Measurements from ENCODE around the gene IBTK.
"Not testable (repeated sequence)": the region's sequence is repeated elsewhere in the genome, so short reads cannot be mapped to it uniquely, and the experiment has no call there.

IBTK gene, protein sequence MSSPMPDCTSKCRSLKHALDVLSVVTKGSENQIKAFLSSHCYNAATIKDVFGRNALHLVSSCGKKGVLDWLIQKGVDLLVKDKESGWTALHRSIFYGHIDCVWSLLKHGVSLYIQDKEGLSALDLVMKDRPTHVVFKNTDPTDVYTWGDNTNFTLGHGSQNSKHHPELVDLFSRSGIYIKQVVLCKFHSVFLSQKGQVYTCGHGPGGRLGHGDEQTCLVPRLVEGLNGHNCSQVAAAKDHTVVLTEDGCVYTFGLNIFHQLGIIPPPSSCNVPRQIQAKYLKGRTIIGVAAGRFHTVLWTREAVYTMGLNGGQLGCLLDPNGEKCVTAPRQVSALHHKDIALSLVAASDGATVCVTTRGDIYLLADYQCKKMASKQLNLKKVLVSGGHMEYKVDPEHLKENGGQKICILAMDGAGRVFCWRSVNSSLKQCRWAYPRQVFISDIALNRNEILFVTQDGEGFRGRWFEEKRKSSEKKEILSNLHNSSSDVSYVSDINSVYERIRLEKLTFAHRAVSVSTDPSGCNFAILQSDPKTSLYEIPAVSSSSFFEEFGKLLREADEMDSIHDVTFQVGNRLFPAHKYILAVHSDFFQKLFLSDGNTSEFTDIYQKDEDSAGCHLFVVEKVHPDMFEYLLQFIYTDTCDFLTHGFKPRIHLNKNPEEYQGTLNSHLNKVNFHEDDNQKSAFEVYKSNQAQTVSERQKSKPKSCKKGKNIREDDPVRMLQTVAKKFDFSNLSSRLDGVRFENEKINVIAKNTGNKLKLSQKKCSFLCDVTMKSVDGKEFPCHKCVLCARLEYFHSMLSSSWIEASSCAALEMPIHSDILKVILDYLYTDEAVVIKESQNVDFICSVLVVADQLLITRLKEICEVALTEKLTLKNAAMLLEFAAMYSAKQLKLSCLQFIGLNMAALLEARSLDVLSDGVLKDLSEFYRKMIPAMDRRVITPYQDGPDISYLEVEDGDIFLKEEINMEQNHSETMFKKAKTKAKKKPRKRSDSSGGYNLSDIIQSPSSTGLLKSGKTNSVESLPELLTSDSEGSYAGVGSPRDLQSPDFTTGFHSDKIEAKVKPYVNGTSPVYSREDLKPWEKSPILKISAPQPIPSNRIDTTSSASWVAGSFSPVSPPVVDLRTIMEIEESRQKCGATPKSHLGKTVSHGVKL (N-terminal part only)

DNA sequence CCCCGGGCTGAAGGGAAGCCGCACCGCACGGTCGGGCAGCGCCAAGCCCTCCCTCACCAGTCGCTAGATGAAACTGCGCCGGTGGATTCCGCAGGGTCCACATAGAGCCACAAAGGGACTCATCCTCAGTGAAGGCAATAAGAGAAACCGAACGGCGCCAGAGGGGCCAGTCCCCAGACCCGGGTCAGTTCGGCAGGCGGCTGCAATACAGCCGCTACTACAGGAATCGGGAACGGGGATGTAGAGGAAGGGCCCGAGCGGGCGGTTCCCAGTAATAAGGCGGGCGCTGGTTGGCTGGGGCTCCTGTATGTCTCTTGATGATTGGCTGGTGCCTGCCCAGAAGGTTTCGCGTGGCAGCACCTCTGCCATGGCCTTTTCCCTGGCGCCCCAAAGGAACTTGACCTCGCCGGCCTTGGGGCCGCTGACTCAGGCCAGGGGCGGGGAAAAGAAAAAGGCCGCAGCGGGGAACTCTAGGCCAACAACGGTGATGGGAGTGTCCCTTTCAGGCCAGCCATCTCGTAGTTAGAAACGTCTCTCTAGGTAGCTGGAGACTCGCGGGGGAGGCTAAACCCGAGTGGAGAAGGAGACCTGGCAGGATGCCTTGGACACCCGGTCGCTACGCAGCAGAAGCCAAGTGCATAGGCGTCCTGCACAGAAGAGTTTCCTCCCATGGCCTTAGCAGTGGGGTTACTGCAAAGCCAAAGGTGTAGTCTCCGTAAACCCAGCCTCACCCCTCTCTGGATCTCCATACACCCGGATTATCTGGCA, at the start of gene IBTK:
Gene IBTK, minus strand, starts transcription at position 240 of the 768 bp plus-strand sequence. CDS start 7,258 bp downstream, outside the sequence.
- Histone ChIP-seq H3K27ac (peak within 1 kb of the TSS; percentile 81 to 93 (median 88)), H3K36me3 (peaks cover 0 to 10% (median 0%) of the 10 kb centered on the region in 11 experiments; a peak in 4 of 22 replicates), H3K9me3 (replicated peaks in 1 of 11) (peaks cover 0 to 1% (median 0%) of the 10 kb centered on the region in 11 experiments; a peak in 1 of 22 replicates), H3K4me1 (peaks cover 0 to 35% (median 15%) of the 10 kb centered on the region in 10 experiments; a peak in 13 of 20 replicates), H4K20me1 (peaks cover 0 to 8% (median 0%) of the 10 kb centered on the region in 11 experiments; a peak in 3 of 22 replicates), H3K27me3 (no peaks in the 10 kb centered on the region), H3K9ac (peak within 1 kb of the TSS; percentile 86 to 94 (median 89)), H3K4me3 (peak within 1 kb of the TSS; percentile 71 to 79 (median 74)), H3K4me2 (peak within 1 kb of the TSS; percentile 70 to 87 (median 75))
- TF ChIP-seq Cebpa-rat (IDR thresholded peaks at IDR 0.05), result no peak

DNA sequence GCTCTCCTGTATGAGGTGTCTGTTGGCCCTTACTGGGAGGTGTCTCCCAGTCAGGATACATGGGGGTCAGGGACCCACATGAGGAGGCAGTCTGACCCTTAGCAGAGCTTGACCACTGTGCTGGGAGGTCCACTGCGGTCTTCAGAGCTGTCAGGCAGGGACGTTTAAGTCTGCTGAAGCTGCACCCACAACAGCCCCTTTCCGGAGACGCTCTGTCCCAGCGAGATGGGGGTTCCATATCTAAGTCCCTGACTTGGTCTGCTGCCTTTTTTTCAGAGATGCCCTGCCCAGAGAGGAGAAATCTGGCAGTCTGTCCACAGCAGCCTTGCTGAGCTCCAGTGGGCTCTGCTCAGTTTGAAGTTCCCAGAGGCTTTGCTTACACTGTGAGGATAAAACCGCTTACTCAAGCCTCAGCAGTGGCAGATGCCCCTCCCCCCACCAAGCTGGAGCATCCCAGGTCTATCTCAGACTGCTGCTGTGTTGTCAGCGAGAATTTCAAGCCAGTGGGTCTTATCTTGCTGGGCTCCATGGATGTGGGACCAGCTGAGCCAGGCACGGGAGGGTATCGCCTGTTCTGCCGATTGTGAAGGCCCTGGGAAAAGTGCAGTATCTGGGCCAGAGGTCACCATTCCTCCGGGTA, 36.3 kb upstream of the IBTK start:
- Histone ChIP-seq H3K4me1 (peaks cover 0 to 7% (median 0%) of the 10 kb centered on the region in 10 experiments; a peak in 3 of 20 replicates), H3K4me3 (no peak overlapping the region), H4K20me1 (no peaks in the 10 kb centered on the region)

DNA sequence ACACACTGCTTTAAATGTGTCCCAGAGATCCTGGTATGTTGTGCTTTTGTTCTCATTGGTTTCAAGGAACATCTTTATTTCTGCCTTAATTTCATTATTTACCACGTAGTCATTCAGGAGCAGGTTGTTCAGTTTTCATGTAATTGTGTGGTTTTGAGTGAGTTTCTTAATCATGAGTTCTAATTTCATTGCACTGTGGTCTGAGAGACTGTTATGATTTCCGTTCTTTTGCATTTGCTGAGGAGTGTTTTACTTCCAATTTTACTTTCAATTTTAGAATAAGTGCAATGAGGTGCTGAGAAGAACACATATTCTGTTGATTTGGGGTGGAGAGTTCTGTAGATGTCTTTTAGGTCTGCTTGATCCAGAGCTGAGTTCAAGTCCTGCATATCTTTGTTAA, 34.0 kb upstream of the IBTK start:
- not testable (repeated sequence) for H3K36me3 ChIP-seq; H3K9me3 ChIP-seq (replicated peaks in 1 of 11); H3K4me1 ChIP-seq; H3K27ac ChIP-seq; H4K20me1 ChIP-seq; H3K9ac ChIP-seq; H3K27me3 ChIP-seq; H3K4me2 ChIP-seq; H3K4me3 ChIP-seq

More for the DNA sequence above, 36.3 kb upstream of the IBTK start:
- no peaks in the 10 kb centered on the region for H3K36me3 ChIP-seq
- no peaks in the 10 kb centered on the region for H3K27me3 ChIP-seq
- H3K4me2 ChIP-seq, result no peak overlapping the region
- H3K27ac ChIP-seq, result no peak overlapping the region
- no peaks in the 10 kb centered on the region for H3K9me3 ChIP-seq (replicated peaks in 1 of 11)
- no peak for TF ChIP-seq Cebpa-rat (IDR thresholded peaks at IDR 0.05)
- no peak overlapping the region for H3K9ac ChIP-seq

DNA sequence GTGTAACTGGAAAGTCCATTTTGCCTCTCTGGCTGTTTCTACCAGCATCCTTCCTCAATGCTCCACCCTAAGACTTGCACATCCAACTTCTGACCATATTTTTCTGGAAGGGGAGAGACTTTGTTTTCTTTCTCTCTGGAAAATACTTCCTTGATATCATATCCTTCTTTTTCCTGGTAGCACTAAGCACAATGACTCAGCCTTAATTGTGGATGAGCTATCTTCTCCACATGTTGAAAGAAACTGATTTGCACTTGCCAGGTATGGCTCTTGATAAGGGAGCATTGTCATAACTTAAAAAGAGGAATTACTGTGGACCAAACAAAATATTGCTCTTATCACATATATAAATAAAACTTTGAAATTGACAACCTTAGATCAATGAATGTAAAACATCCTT, 30.1 kb upstream of the IBTK start:
- no peak overlapping the region for H3K9ac ChIP-seq
- no peaks in the 10 kb centered on the region for H3K36me3 ChIP-seq
- no peaks in the 10 kb centered on the region for H3K27me3 ChIP-seq
- TF ChIP-seq Cebpa-rat (IDR thresholded peaks at IDR 0.05), result no peak
- H3K9me3 ChIP-seq (replicated peaks in 1 of 11), result no peaks in the 10 kb centered on the region
- no peak overlapping the region for H3K27ac ChIP-seq
- H4K20me1 ChIP-seq, result no peaks in the 10 kb centered on the region
- no peak overlapping the region for H3K4me3 ChIP-seq
- H3K4me2 ChIP-seq, result no peak overlapping the region
- H3K4me1 ChIP-seq, result no peaks in the 10 kb centered on the region

DNA sequence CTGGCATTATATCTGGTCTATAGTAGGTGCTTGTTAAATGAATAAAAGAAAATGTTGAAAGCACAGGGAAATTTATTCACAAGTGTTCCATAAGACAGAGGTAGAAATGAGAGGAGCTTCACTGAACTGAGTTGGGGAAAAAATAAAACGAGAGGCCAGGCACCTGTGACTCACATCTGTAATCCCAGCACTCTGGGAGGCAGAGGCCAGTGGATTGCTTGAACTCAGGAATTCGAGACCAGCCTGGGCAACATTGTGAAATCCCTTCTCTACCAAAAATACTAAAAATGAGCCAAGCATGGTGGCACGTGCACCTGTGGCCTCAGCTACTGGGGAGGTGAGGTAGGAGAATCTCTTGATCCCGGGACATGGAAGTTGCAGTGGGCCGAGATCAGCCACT, 28.1 kb upstream of the IBTK start:
- Histone ChIP-seq H3K27me3 (no peaks in the 10 kb centered on the region), H3K36me3 (no peaks in the 10 kb centered on the region), H4K20me1 (no peaks in the 10 kb centered on the region), H3K4me3 (no peak overlapping the region), H3K4me1 (no peaks in the 10 kb centered on the region), H3K4me2 (no peak overlapping the region), H3K9ac (no peak overlapping the region), H3K27ac (no peak overlapping the region), H3K9me3 (replicated peaks in 1 of 11) (no peaks in the 10 kb centered on the region)
- no peak for TF ChIP-seq Cebpa-rat (IDR thresholded peaks at IDR 0.05)

DNA sequence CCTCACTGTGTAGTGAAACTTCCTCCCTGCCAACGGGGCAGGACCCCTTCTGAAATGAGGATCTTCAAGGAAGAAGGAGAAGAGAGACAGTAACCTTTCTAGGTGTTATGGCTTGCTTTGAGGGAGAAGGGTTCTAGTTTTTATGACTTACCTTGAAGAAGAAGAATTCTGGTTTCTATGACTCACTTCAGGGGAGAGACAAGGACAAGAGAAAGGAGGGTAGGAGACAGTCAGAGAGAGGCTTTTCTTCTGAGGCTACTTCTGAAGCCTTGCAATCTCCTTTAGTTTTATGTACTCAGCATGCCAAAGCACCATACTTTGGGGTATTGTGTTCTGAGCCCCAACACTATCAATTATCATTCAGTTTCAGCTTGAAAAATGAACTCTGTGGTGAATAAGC, 25.8 kb upstream of the IBTK start:
- Histone ChIP-seq H3K27ac (no peak overlapping the region), H3K9me3 (replicated peaks in 1 of 11) (no peaks in the 10 kb centered on the region), H3K4me1 (no peaks in the 10 kb centered on the region), H4K20me1 (no peaks in the 10 kb centered on the region), H3K4me3 (no peak overlapping the region), H3K36me3 (no peaks in the 10 kb centered on the region), H3K4me2 (no peak overlapping the region), H3K27me3 (no peaks in the 10 kb centered on the region), H3K9ac (no peak overlapping the region)
- no peak for TF ChIP-seq Cebpa-rat (IDR thresholded peaks at IDR 0.05)

DNA sequence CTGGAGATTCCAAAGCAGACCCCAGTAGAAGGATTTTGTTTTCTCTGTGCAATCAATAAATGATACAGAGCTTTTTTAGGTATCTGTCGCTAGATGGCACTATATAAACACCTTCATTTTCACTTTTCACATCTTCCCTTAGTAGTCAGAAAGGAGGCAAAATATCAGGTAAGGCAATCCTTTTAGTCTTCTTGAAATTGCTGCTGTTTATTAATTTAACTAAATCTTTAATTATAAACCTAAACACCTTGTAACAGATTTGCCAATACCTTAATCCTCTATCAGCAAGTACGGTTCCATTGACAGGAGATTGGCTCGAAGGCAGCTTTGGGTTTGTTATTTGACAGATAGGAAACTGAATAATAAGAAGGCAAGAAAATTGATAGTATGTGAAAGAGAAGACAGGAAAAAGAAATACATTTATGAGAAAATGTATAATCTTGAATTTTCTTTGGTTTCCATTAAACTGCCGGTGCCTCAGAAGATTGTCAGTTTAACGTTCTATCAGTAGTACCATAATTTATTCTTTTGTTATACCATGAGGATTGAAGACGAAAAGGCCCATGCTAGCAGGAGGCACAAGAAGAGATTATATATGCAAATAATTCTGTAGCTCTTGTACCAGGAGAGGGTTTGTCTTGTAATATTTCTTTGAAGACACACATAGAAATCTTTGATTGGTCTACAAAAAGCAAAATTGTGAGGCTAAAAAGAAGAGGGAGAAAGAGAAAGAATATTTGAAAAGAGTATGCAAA, 23.5 kb upstream of the IBTK start:
- Histone ChIP-seq H4K20me1 (no peaks in the 10 kb centered on the region), H3K4me3 (no peak overlapping the region), H3K9ac (no peak overlapping the region), H3K36me3 (no peaks in the 10 kb centered on the region), H3K4me2 (no peak overlapping the region), H3K4me1 (no peaks in the 10 kb centered on the region), H3K27me3 (no peaks in the 10 kb centered on the region), H3K9me3 (replicated peaks in 1 of 11) (no peaks in the 10 kb centered on the region), H3K27ac (no peak overlapping the region)
- no peak for TF ChIP-seq Cebpa-rat (IDR thresholded peaks at IDR 0.05)

Measured in BLaER1 treated with 17β-estradiol and CSF1 and Interleukin-3, amounts not matched to agents 10 nM and 100 nM (cell line).